Measurements from ENCODE around the gene SLC12A5.

DNA sequence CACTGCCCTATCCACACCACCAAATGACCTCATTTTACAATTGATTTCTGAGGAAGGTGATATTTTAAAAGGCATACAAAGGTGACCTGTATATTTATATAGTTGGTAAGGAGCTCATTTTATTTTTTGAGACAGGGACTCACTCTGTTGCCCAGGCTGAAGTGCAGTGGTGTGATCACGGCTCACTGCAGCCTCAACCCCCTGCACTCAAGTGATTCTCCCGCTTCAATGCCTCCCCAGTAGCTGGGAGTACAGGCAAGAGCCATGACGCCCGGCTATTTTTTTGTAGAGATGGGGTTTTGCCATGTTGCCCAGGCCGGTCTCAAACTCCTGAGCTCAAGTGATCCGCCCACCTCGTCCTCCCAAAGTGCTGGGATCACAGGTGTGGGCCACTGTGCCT lies 47.8 kb downstream of the SLC12A5 start:
- no peak for TF ChIP-seq CTCF (conservative IDR thresholded peaks at IDR 0.05; ENCODE audit: low read depth, low read length)
- TF ChIP-seq BHLHE40 (IDR thresholded peaks at IDR 0.05; ENCODE audit: low read depth, low read length): no peak
- TF ChIP-seq RFX5 (IDR thresholded peaks at IDR 0.05; ENCODE audit: low read depth, low read length): no peak
- TF ChIP-seq POLR2A (IDR thresholded peaks at IDR 0.05; ENCODE audit: low read depth, low read length): no peak
- no peak for TF ChIP-seq MXI1 (IDR thresholded peaks at IDR 0.05; ENCODE audit: borderline replicate concordance, low read depth, low read length)
- TF ChIP-seq, protein P1, sequence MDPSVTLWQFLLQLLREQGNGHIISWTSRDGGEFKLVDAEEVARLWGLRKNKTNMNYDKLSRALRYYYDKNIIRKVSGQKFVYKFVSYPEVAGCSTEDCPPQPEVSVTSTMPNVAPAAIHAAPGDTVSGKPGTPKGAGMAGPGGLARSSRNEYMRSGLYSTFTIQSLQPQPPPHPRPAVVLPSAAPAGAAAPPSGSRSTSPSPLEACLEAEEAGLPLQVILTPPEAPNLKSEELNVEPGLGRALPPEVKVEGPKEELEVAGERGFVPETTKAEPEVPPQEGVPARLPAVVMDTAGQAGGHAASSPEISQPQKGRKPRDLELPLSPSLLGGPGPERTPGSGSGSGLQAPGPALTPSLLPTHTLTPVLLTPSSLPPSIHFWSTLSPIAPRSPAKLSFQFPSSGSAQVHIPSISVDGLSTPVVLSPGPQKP (IDR thresholded peaks at IDR 0.05; ENCODE audit: borderline replicate concordance, low read depth, low read length): no peak
